Right lobe of liver (tissue), 4 donors: ENCODE data around the gene TSPAN9.

ENCODE experiments used
- CTCF ChIP-seq, 4 donors: fragments of 200-600 bp in 3 of 4; fragments of 450-650 bp in 1 of 4; IDR thresholded peaks; one replicate each; pipeline versions ENCODE4 v1.5.1 to v1.8.0; 2016 to 2022; ENCODE audit warnings: antibody characterized with exemption in 4 of 4, mild to moderate bottlenecking in 2 of 4
- POLR2A ChIP-seq: fragments of 450-650 bp; IDR thresholded peaks from one replicate; pipeline ENCODE4 v1.6.1; 2017; ENCODE audit warnings: antibody characterized with exemption, mild to moderate bottlenecking
- donor health status: DM: no; HTN: no; CAD: no.
- donor health status: DM: no; HTN: no; CAD: no.
- donor health status: DM: no; HTN: yes; CAD: no.

GRCh38 chr12:3177778-3178425 lies 100.7 kb downstream of the TSPAN9 start:
- TF ChIP-seq POLR2A = no peak
- TF ChIP-seq CTCF (IDR thresholded peaks at IDR 0.05) = no peak
